HG03108 (cell line): ENCODE data around the gene UTP25.
"Not testable (repeated sequence)": the region's sequence is repeated elsewhere in the genome, so short reads cannot be mapped to it uniquely, and the experiment has no call there.

Experiments
- ATAC-seq: cut with Tn5 transposase; IDR thresholded peaks from one replicate; pipeline ENCODE4 v1.9.1; 2021; ENCODE audit warnings: moderate library complexity; ENCODE audit not compliant: unreplicated experiment

The UTP25 gene

DNA sequence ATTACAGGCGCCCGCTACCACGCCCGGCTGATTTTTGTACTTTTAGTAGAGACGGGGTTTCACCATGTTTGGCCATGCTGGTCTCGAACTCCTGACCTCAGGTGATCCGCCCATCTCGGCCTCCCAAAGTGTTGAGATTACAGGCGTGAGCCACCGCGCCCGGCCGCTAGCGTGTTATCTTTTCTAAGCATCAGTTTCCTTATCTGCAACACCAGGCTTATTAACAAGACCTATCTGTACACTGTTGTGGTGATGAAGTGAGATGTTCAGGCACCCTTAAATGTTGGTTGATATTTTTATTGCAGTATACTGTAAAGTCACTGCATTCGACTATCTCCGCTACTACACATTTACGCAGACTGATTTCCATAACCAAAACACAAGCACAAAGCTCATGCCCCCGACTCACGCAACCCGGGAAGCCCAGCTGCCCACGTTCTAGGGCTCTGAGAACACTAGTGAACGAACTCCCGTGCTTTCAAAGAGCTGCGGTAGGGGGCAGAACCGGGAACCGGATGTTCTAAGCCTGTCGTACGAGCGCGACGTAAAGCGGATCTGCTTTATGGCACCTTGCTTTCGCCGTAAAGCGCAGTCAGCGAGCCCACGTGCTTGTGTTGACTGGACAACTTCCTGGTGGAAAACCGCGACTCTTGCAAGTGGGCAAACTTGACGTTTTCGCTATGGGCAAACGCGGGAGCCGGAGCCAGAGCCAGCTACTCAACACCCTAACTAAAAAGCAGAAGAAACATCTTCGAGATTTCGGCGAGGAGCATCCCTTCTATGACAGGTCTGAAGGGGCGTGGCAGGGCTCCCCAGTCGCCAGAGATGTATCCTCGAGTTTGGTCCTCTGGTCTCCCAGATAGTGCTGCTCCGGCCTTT is at the start of gene UTP25:
Gene UTP25, plus strand, starts transcription at position 589 of the 879 bp plus-strand sequence. Its CDS starts 92 bp downstream, at position 681.
- ATAC-seq: peak; percentile 89

DNA sequence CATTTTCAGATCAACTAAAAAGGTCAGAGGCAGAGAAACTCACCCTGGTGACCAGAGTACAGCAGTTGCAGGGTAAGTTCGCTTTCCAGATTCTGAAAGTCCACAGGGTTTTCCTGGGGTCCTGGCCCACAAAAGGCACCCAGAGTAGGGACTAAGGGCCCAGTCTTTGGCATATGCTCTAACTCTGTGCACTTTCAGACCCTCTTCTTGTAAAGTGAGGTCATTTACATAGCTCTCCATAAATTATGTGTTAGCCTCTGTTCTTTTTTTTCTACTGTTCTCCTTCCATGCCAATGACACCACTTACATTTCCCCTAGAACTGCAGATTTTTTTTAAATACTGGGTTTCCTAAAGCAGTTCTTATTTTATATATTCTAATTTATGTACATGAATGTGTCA is 49.7 kb upstream of the UTP25 start:
- ATAC-seq: no peak

DNA sequence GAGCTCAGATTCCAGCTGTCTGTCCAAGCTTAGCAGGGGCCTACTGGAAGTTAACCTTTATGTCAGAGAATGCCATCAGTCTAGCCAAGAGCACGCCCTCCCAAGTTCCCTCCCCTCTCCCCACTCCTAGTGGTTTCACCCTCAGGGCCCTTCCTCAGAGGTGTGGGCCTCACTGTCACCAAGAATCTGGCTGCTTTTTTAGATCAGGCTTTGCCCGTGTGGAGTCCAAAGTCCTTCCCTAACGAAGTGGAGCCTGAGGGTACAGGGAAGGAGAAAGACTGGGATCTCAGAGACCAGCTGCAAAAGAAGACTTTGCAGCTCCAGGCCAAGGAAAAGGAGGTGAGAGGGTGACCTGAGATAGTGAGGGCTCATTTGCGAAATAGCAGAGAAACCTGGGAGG is 47.5 kb upstream of the UTP25 start:
- no peak for ATAC-seq

DNA sequence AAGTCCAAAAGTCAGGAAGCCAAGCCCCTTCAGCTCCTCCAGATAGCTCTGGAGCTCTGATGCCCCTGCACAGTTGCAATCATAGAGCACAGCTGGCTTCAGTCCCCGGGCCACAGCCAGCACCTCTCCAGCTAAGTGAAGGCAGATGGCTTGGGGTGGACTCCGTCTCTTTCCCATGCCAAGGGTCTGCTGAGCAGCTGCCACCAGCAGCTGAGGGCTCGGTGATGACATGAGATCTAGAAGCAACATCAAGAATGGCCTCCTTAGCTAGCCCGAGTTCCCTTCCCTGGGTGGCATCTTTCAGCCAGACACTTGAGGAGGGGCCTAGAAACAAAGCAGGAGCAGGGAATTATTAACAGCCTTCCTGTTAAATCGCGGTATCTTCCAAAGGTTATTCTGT is 44.4 kb upstream of the UTP25 start:
- ATAC-seq: no peak

GRCh38 chr1:209784265-209785169 is 43.3 kb upstream of the UTP25 start, which contains the start of gene C1orf74:
Gene C1orf74 (minus strand): TSS chr1:209784559. CDS start chr1:209783634, 925 bp downstream.
- ATAC-seq: peak; percentile 100

GRCh38 chr1:209785592-209785991 is 42.2 kb upstream of the UTP25 start:
- ATAC-seq: no peak

DNA sequence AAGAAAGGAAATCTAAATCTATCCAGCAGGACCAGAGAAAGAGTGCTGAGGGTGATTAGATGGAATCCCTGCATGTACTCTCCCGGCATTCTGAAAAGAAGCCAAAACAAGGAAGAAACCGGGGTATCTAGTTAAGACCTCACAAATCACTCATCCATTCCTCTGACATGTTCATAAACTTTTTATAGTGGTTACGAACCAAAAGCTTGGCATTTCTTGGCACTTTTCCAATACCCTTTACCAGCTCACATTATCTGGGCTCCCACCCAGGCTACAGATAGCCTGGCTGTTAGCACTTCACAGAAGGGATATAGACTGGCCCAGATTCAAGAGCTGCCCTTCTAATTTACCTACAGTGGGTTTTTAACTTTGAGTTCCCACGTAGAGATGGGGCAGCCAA is 41.6 kb upstream of the UTP25 start:
- ATAC-seq: no peak

DNA sequence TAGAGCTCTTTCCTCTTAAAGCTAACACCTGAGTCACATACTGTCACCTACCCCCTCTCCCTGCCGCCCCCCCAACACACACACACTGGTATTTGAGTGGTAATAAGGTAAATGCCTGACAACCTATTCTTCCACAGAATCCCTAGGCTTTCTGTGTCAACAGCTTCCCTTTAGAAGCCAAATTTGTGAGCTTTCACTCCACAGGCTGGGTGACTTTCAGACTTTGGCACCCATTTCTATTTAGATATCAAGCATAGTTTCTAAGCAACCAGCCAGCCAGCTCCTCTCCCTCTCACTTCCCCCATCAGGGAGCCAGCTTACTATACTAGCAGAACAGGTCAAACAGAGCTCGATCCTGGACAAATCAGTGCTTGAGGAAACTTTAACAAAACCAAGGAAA is 40.2 kb upstream of the UTP25 start:
- no peak for ATAC-seq

DNA sequence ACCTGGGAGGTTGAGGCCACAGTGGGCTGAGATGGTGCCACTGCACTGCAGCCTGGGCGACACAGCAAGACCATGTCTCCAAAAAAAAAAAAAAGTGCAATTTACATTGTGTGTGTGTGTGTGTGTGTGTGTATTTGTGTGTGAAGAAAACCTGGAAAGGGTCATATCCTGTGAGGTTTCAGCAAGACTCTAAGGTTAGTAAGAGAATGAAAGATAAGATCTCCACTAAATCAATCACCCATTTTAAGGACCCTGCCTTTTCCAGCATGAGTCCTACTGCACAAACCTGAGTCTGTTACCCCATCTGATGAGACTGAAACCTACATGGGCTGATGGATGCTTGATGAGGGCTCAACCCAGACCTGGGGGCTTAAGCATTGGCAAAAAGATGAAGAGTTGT is 38.5 kb upstream of the UTP25 start:
- ATAC-seq: no peak

GRCh38 chr1:209790286-209791193 is 37.2 kb upstream of the UTP25 start:
- ATAC-seq: no peak

DNA sequence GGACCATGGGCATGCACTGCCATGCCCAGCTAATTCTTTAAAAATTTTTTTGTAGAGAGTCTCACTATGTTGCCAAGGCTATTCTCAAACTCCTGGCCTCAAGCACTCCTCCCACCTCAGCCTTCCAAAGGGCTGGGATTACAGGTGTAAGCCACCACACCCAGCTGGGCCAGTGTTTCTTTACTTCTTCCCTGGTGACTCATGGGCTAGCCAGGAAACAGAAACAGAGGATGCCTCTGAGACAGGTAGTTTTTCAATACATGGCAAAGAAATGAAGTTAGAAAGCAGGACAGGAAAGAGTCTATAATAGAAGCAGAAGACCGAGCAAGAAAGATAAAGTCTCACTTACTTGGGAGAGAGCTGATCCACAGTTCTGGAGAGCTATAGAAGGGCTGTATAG is 35.9 kb upstream of the UTP25 start:
- ATAC-seq: no peak

DNA sequence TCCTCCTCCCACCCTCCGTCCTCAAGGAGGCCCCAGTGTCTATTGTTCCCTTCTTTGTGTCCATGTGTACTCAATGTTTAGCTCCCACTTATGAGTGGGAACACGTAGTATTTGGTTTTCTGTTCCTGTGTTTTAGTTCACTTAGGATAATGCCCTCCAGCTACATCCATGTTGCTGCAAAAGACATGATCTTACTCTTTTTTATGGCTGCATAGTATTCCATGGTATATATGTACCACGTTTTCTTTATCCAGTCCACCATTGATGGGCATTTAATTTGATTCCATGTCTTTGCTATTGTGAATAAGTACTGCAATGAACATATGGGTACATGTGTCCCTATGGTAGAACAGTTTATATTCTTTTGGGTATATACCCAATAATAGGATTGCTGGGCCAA is 34.1 kb upstream of the UTP25 start:
- ATAC-seq: not testable (repeated sequence)

GRCh38 chr1:209797978-209798639 is 29.7 kb upstream of the UTP25 start:
- no peak for ATAC-seq

- ATAC-seq: no peak
Observed at GRCh38 chr1:209800984-209801834, 26.6 kb upstream of the UTP25 start.

DNA sequence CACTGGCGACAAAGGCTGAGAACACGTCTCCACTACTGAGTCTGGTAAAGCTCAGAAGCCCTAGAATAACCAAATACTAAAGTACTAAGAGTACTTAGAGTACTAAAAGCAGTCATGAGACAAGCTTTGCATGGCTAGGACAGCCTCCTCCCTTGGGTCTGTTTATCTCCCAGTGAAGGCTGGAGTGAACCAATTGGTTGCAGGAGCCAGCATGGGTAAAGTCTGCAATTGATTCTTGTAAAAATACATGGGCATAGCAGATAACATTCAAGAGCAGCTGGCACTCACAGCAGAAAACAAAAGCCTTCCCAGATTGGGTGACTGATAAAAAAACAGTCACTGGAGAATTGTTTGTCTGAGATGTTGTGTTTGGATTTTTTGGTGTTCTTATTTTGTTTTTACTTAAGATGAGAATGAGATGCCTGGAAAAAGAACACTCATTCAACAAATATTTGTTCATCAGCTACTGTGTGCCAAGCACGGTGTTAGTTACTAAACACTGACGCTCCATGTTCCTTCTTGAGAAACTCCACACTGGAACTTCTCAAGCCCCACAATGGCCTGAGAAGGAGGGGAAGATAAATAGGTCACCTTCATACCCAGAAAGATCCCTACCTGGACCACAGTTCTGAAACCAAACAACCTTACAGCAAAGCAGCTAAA is 25.5 kb upstream of the UTP25 start:
- no peak for ATAC-seq

DNA sequence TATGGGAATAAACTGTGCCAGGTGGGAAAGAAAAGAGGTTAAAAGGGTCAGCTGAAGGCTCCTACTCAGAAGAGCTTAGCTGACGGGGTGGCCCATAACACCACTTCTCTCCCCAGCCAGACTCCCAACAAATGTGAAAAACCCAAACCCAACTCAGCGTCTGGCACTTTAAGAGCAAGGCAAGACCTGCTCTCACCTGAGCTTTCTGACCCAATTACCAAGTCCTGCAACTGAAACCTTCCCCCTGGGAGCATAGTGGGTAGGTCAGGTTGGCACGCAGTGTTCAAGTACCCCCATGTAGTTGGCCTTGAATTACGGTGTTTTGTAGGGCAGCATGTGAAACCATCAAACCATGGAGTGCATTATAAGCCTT is 25.0 kb upstream of the UTP25 start:
- ATAC-seq: no peak

DNA sequence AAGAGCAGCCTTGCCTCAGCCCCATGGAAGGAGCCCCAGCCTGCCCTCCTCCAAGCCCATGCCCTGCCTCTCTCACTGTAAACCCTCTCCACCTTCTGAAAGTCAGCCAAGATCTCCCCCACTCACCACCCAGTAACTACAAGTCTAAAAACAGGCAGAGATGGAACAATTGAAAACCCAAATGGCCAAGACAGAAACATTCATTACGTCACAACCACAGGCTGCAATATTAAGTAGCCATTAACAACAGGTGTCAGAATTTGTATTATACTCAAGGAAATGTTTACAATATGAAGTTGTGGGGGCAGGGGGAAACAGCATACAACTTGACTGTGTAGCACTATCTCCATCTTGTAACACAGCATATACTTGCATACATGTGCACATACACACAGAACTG is 24.2 kb upstream of the UTP25 start:
- ATAC-seq: no peak

DNA sequence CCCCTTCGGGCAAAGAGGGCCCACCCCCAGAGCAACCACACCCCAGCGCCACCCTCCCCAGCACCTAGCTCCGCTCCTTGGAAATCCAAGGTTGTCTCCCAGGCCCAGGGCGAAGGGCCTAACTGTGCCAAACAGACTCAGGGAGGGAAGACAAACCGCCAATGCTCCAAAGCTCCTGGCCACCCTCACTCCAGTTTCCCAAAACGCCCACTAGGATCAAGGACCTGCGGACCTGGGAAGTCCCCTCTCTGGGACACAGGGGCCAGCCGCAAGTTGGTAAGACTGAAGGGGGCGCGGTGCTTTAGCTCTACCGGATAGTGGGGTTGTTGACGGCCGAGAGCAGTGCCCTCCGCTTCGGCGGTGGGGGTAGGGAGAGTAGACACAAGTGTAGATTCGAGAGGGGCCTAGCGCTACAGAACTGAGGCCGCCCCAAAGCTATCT is 22.4 kb upstream of the UTP25 start:
- ATAC-seq: no peak
